ENCODE results near the gene LIX1L. TPM values are rescaled to one million over a fixed set of nuclear protein-coding genes. Genes with fewer than 3 reads are reported as not detected.

Gene LIX1L
- 9.9 TPM for polyA plus RNA-seq (2012; ENCODE audit: insufficient read length, low read depth)

- TF ChIP-seq FOXP2 (optimal IDR thresholded peaks at IDR 0.05; ENCODE audit: borderline replicate concordance, extremely low read depth, extremely low read length, insufficient read depth), result peak; percentile 42
- TF ChIP-seq REST (IDR thresholded peaks at IDR 0.05; ENCODE audit: insufficient read depth in 1 of 2, low read depth in 2 of 2, low read length in 2 of 2), result no peak
- peak; percentile 70 for TF ChIP-seq POLR2AphosphoS5 (IDR thresholded peaks at IDR 0.05; ENCODE audit: low read depth, low read length)
- peak; percentile 19; the same call in 1 of the 2 replicates for TF ChIP-seq TAF1 (IDR thresholded peaks at IDR 0.05; ENCODE audit: borderline replicate concordance, insufficient read depth, low read length)
Observed at GRCh38 chr1:145957443-145958319, at the start of gene LIX1L. TSS of gene LIX1L (minus strand) at chr1:145958017. CDS start at chr1:145957927, 90 bp downstream.

- TF ChIP-seq REST (IDR thresholded peaks at IDR 0.05; ENCODE audit: insufficient read depth in 1 of 2, low read depth in 2 of 2, low read length in 2 of 2) (no peak), POLR2AphosphoS5 (IDR thresholded peaks at IDR 0.05; ENCODE audit: low read depth, low read length) (no peak), FOXP2 (optimal IDR thresholded peaks at IDR 0.05; ENCODE audit: borderline replicate concordance, extremely low read depth, extremely low read length, insufficient read depth) (no peak), SIN3A (IDR thresholded peaks at IDR 0.05; ENCODE audit: borderline replicate concordance, insufficient read depth, low read length) (no peak), TAF1 (IDR thresholded peaks at IDR 0.05; ENCODE audit: borderline replicate concordance, insufficient read depth, low read length) (no peak)
Observed at GRCh38 chr1:146001709-146002108, 43.9 kb upstream of the LIX1L start.

- TF ChIP-seq POLR2AphosphoS5 (IDR thresholded peaks at IDR 0.05; ENCODE audit: low read depth, low read length) (no peak), FOXP2 (optimal IDR thresholded peaks at IDR 0.05; ENCODE audit: borderline replicate concordance, extremely low read depth, extremely low read length, insufficient read depth) (no peak), TAF1 (IDR thresholded peaks at IDR 0.05; ENCODE audit: borderline replicate concordance, insufficient read depth, low read length) (no peak), SIN3A (IDR thresholded peaks at IDR 0.05; ENCODE audit: borderline replicate concordance, insufficient read depth, low read length) (no peak), REST (IDR thresholded peaks at IDR 0.05; ENCODE audit: insufficient read depth in 1 of 2, low read depth in 2 of 2, low read length in 2 of 2) (no peak)
Observed at GRCh38 chr1:145999321-146000024, 41.7 kb upstream of the LIX1L start.

- no peak for TF ChIP-seq TAF1 (IDR thresholded peaks at IDR 0.05; ENCODE audit: borderline replicate concordance, insufficient read depth, low read length)
Observed at GRCh38 chr1:145997718-145998023, 39.9 kb upstream of the LIX1L start.

- peak; percentile 65 for TF ChIP-seq FOXP2 (optimal IDR thresholded peaks at IDR 0.05; ENCODE audit: borderline replicate concordance, extremely low read depth, extremely low read length, insufficient read depth)
- no peak for TF ChIP-seq SIN3A (IDR thresholded peaks at IDR 0.05; ENCODE audit: borderline replicate concordance, insufficient read depth, low read length)
Observed at GRCh38 chr1:145997016-145997717, 39.4 kb upstream of the LIX1L start.

Measured in PFSK-1 (cell line).